Body of pancreas (tissue), 4 donors: ENCODE data around the gene PCSK5. TPM values are rescaled to one million over a fixed set of nuclear protein-coding genes. Genes with fewer than 3 reads are reported as not detected.

Experiments
- ATAC-seq: fragments of 150-250 bp; one replicate; pipeline ENCODE4 v1.9.1; 2016
- DNase-seq, 4 donors: peaks; one replicate each; pipeline ENCODE4 v3.0.0-alpha.2; 2019
- H3K27ac ChIP-seq, 4 donors: fragments of 200-600 bp; sonication (generic); 1 replicate in 3 of 4; 2 replicates in 1 of 4; pipeline versions ENCODE4 v1.5.1 to v1.6.1; 2016 to 2019; ENCODE audit warnings: mild to moderate bottlenecking in 1 of 4, mixed read lengths in 1 of 4, moderate library complexity in 1 of 4
- H3K27me3 ChIP-seq, 2 donors: fragments of 200-600 bp; sonication (generic); one replicate each; pipeline ENCODE4 v1.6.0; 2016; ENCODE audit warnings: mild to moderate bottlenecking in 1 of 2
- H3K36me3 ChIP-seq, 2 donors: fragments of 200-600 bp; sonication (generic); replicated peaks in 1 of 2; 2 replicates each; pipeline ENCODE4 v1.5.1; 2016; ENCODE audit warnings: low read depth in 2 of 2; ENCODE audit not compliant: insufficient read depth in 1 of 2
- H3K4me1 ChIP-seq: fragments of 200-600 bp; sonication (generic); one replicate; pipeline ENCODE4 v1.6.0; 2016
- H3K4me3 ChIP-seq, 2 donors: fragments of 200-600 bp; sonication (generic); 1 replicate in 1 of 2; 2 replicates in 1 of 2; pipeline ENCODE4 v1.5.1; 2016 to 2019
- H3K9me3 ChIP-seq, 3 donors: fragments of 200-600 bp; sonication (generic); 1 replicate in 2 of 3; 2 replicates in 1 of 3; pipeline ENCODE4 v1.5.1; 2016
- CTCF ChIP-seq, 7 experiments: fragments of 450-650 bp in 4 of 7; fragments of 200-600 bp in 3 of 7; sonication (generic) in 3 of 7; IDR thresholded peaks; one replicate each; pipeline ENCODE4 v1.5.1; 2016 to 2019; ENCODE audit warnings: antibody characterized with exemption in 7 of 7
- POLR2A ChIP-seq, 3 donors: fragments of 450-650 bp; IDR thresholded peaks; one replicate each; pipeline ENCODE4 v1.6.1; 2016; ENCODE audit warnings: antibody characterized with exemption in 3 of 3, mild to moderate bottlenecking in 2 of 3
- WGBS, 2 donors: methylation state at CpG; one replicate each; pipeline ENCODE4 v1.1.5; 2017; 5-methylcytosine and 5-hydroxymethylcytosine counted together
- intact Hi-C: fragments of 100-400 bp; cut with DNase I; formaldehyde crosslinking; loops from one replicate; pipeline ENCODE4 v1.15.1; 2023
- total RNA-seq, 2 donors: library from RNA; depleted of rRNA; stranded (reverse); fragments of >200 nt; gene quantifications; one replicate each; pipeline ENCODE4 v1.1.0, GENCODE V29; 2016

Gene PCSK5
- total RNA-seq, 2 donors from 2014 or later, result 11.2 to 12.2 TPM

DNA sequence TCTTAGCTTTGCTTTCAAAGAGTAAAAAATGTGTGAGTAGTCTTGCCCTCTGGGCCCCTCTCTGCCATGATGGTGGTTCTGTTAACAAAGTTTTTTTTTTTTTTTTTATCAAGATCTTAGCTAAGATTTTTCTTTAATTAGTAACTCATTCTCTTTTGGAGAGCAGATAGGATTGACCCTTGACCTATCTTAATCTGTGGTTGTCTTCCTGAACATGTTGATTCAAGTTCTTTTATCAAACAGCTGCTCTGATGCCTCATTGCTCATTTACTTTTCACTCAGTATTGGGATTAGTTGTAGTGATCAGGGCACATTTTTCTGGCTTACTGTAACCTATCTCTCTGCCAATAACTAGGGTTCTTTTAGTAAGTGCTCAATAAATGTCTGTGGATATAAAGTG lies 106.3 kb downstream of the PCSK5 start:
- ATAC-seq (no peak), DNase-seq (no peak)
- intact Hi-C loops, result no loop called here
- Histone ChIP-seq H3K36me3 (no peaks in the 10 kb centered on the region), H3K4me3 (no peak overlapping the region), H3K4me1 (peaks cover 7% of the 10 kb centered on the region), H3K27me3 (no peaks in the 10 kb centered on the region), H3K9me3 (no peaks in the 10 kb centered on the region), H3K27ac (no peak overlapping the region)
- TF ChIP-seq POLR2A (IDR thresholded peaks at IDR 0.05), result no peak
- no peak for TF ChIP-seq CTCF (IDR thresholded peaks at IDR 0.05)

GRCh38 chr9:75997206-75997605 lies 106.7 kb downstream of the PCSK5 start:
- no peaks in the 10 kb centered on the region for H3K9me3 ChIP-seq
- H3K27me3 ChIP-seq, result no peaks in the 10 kb centered on the region
- TF ChIP-seq CTCF (IDR thresholded peaks at IDR 0.05) (no peak), POLR2A (IDR thresholded peaks at IDR 0.05) (no peak)
- WGBS, 2 donors, result 82 to 88% methylated on average over 1 of the region's 1 CpG
- ATAC-seq (no peak), DNase-seq (no peak)
- no peaks in the 10 kb centered on the region for H3K36me3 ChIP-seq
- intact Hi-C loops, result no loop called here
- H3K4me3 ChIP-seq, result no peak overlapping the region
- peaks cover 7% of the 10 kb centered on the region for H3K4me1 ChIP-seq
- H3K27ac ChIP-seq, result no peak overlapping the region

DNA sequence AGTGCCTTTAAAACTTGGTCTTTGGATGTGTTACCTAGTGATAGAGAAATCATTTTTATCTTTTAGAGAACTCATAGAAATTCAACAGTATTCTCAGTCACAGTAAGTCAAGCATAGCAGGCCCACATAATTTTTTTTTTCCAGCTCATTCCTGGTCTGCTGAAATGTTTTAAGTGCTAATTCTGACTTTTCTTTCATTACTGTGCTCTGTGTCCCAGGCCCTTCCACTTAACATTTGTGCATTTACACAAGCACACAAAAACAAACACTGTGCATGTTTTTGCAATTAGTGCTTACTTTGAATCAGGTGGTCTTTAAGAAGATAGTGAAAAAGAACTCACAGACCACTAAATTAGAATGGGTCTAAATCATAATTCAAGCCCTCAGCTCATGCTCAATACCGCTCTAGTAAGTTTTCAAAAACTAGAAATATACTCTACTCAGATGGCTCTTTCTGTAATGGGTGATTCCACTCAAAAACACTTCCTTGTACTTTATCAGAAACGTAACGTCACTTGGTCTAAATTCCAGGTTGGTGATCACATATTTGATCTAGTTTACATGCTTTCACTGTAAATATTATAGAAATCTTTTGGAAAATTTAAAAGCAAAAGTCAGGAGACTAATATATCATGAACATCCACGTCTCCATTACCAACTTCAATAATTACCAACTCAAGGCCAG lies 107.8 kb downstream of the PCSK5 start:
- intact Hi-C loops, result no loop called here
- Histone ChIP-seq H3K27me3 (no peaks in the 10 kb centered on the region), H3K36me3 (no peaks in the 10 kb centered on the region), H3K27ac (no peak overlapping the region), H3K9me3 (no peaks in the 10 kb centered on the region), H3K4me1 (peaks cover 7% of the 10 kb centered on the region), H3K4me3 (no peak overlapping the region)
- DNase-seq, result no peak
- ATAC-seq, result no peak
- TF ChIP-seq POLR2A (IDR thresholded peaks at IDR 0.05) (no peak), CTCF (IDR thresholded peaks at IDR 0.05) (no peak)
- 75% methylated on average over 4 of the region's 4 CpGs for WGBS, 2 donors

- ATAC-seq (no peak), DNase-seq (no peak)
- H3K4me3 ChIP-seq, result no peak overlapping the region
- no peak overlapping the region for H3K27ac ChIP-seq
- no peaks in the 10 kb centered on the region for H3K36me3 ChIP-seq
- H3K27me3 ChIP-seq, result no peaks in the 10 kb centered on the region
- H3K9me3 ChIP-seq, result no peaks in the 10 kb centered on the region
- H3K4me1 ChIP-seq, result peaks cover 4% of the 10 kb centered on the region
- WGBS, 2 donors, result 78 to 87% methylated on average over 2 of the region's 2 CpGs
- TF ChIP-seq POLR2A (IDR thresholded peaks at IDR 0.05) (no peak), CTCF (IDR thresholded peaks at IDR 0.05) (no peak)
- intact Hi-C loops, result no loop called here
Measured at GRCh38 chr9:76001459-76001858, 111.0 kb downstream of the PCSK5 start.

GRCh38 chr9:76003041-76003440 lies 112.6 kb downstream of the PCSK5 start:
- Histone ChIP-seq H3K9me3 (no peaks in the 10 kb centered on the region), H3K36me3 (no peaks in the 10 kb centered on the region), H3K27me3 (no peaks in the 10 kb centered on the region), H3K27ac (no peak overlapping the region), H3K4me1 (no peaks in the 10 kb centered on the region), H3K4me3 (no peak overlapping the region)
- 78 to 80% methylated on average over 5 of the region's 5 CpGs for WGBS, 2 donors
- intact Hi-C loops, result no loop called here
- ATAC-seq (no peak), DNase-seq (no peak)
- TF ChIP-seq POLR2A (IDR thresholded peaks at IDR 0.05), result no peak
- no peak for TF ChIP-seq CTCF (IDR thresholded peaks at IDR 0.05)
